ENCODE data around the gene RNASEL. TPM values are rescaled to one million over a fixed set of nuclear protein-coding genes. Genes with fewer than 3 reads are reported as not detected.

Gene RNASEL
- polyA plus RNA-seq, 1 donor (not counting 4 experiments of a cell fraction or from before 2014, with no cell fraction given) = 4.7 TPM

- H3K4me1 ChIP-seq (ENCODE audit: control insufficient read depth, extremely low read depth, insufficient read depth, low read length) = peaks cover 35% of the 10 kb centered on the region
- no peaks in the 10 kb centered on the region for H3K36me3 ChIP-seq (ENCODE audit: control insufficient read depth in 2 of 2, extremely low read depth in 1 of 2, insufficient read depth in 2 of 2, low read length in 2 of 2)
- H4K20me1 ChIP-seq (ENCODE audit: control insufficient read depth, extremely low read depth, insufficient read depth, low read length) = no peaks in the 10 kb centered on the region
- H3K79me2 ChIP-seq (ENCODE audit: control insufficient read depth, insufficient read depth, low read length) = no peaks in the 10 kb centered on the region
- H3K4me2 ChIP-seq (ENCODE audit: control insufficient read depth, extremely low read depth, insufficient read depth, low read depth, low read length) = peak overlapping the region; percentile 88
- no peaks in the 10 kb centered on the region for H3K9me1 ChIP-seq (ENCODE audit: control insufficient read depth, extremely low read depth, insufficient read depth, low read length)
- H3K27ac ChIP-seq (ENCODE audit: control insufficient read depth, insufficient read depth, low read length) = no peak overlapping the region
- H3K4me3 ChIP-seq (ENCODE audit: control insufficient read depth in 2 of 3, extremely low read depth in 1 of 3, insufficient read depth in 2 of 3, low read depth in 1 of 3, low read length in 3 of 3) = peak overlapping the region; percentile 35 to 69 (median 69)
- FAIRE-seq (no peak), DNase-seq (ENCODE audit: low read depth, low spot score) (no peak)
- no peaks in the 10 kb centered on the region for H3K9me3 ChIP-seq (ENCODE audit: control insufficient read depth, low read depth, low read length)
- TF ChIP-seq EZH2 (IDR thresholded peaks at IDR 0.05; ENCODE audit: low read length) (no peak), CTCF (optimal IDR thresholded peaks at IDR 0.05 in 1 of 3, IDR thresholded peaks at IDR 0.05 in 1 of 3, conservative IDR thresholded peaks at IDR 0.05 in 1 of 3; ENCODE audit: extremely low read depth in 1 of 3, insufficient read depth in 2 of 3, low read length in 3 of 3) (peak in 1 of 3 experiments; percentile 21)
- dilution Hi-C loops (cut with MboI; ENCODE audit: extremely low pct_ligation_motif_present, low sequenced_read_pairs) = no loop called here
- H2AFZ ChIP-seq (ENCODE audit: control insufficient read depth, low read length) = peak overlapping the region; percentile 72
- H3K27me3 ChIP-seq (ENCODE audit: control insufficient read depth, extremely low read depth, insufficient read depth, low read length) = peaks cover 29% of the 10 kb centered on the region
- H3K9ac ChIP-seq (ENCODE audit: control insufficient read depth, extremely low read depth, insufficient read depth, low read length) = peak overlapping the region; percentile 60
Measured at GRCh38 chr1:182614796-182615454, 25.9 kb upstream of the RNASEL start.

GRCh38 chr1:182611787-182612186 is 22.7 kb upstream of the RNASEL start:
- Histone ChIP-seq H3K79me2 (ENCODE audit: control insufficient read depth, insufficient read depth, low read length) (no peaks in the 10 kb centered on the region), H2AFZ (ENCODE audit: control insufficient read depth, low read length) (no peak overlapping the region), H3K4me1 (ENCODE audit: control insufficient read depth, extremely low read depth, insufficient read depth, low read length) (peaks cover 30% of the 10 kb centered on the region), H3K9ac (ENCODE audit: control insufficient read depth, extremely low read depth, insufficient read depth, low read length) (no peak overlapping the region), H3K4me3 (ENCODE audit: control insufficient read depth in 2 of 3, extremely low read depth in 1 of 3, insufficient read depth in 2 of 3, low read depth in 1 of 3, low read length in 3 of 3) (no peak overlapping the region), H3K36me3 (ENCODE audit: control insufficient read depth in 2 of 2, extremely low read depth in 1 of 2, insufficient read depth in 2 of 2, low read length in 2 of 2) (no peaks in the 10 kb centered on the region), H3K27ac (ENCODE audit: control insufficient read depth, insufficient read depth, low read length) (no peak overlapping the region), H3K4me2 (ENCODE audit: control insufficient read depth, extremely low read depth, insufficient read depth, low read depth, low read length) (no peak overlapping the region), H3K9me3 (ENCODE audit: control insufficient read depth, low read depth, low read length) (no peaks in the 10 kb centered on the region), H3K27me3 (ENCODE audit: control insufficient read depth, extremely low read depth, insufficient read depth, low read length) (peaks cover 26% of the 10 kb centered on the region), H4K20me1 (ENCODE audit: control insufficient read depth, extremely low read depth, insufficient read depth, low read length) (no peaks in the 10 kb centered on the region), H3K9me1 (ENCODE audit: control insufficient read depth, extremely low read depth, insufficient read depth, low read length) (no peaks in the 10 kb centered on the region)
- DNase-seq (ENCODE audit: low read depth, low spot score) = no peak
- TF ChIP-seq EZH2 (IDR thresholded peaks at IDR 0.05; ENCODE audit: low read length) (no peak), CTCF (optimal IDR thresholded peaks at IDR 0.05 in 1 of 3, IDR thresholded peaks at IDR 0.05 in 1 of 3, conservative IDR thresholded peaks at IDR 0.05 in 1 of 3; ENCODE audit: extremely low read depth in 1 of 3, insufficient read depth in 2 of 3, low read length in 3 of 3) (no peak)
- FAIRE-seq = no peak
- dilution Hi-C loops (cut with MboI; ENCODE audit: extremely low pct_ligation_motif_present, low sequenced_read_pairs) = no loop called here
